Measurements from ENCODE around the gene EDARADD.
A peak's percentile ranks its signal among the peaks of the same experiment; 100 is the strongest.
"Not testable (repeated sequence)": the region's sequence is repeated elsewhere in the genome, so short reads cannot be mapped to it uniquely, and the experiment has no call there.

The EDARADD gene

DNA sequence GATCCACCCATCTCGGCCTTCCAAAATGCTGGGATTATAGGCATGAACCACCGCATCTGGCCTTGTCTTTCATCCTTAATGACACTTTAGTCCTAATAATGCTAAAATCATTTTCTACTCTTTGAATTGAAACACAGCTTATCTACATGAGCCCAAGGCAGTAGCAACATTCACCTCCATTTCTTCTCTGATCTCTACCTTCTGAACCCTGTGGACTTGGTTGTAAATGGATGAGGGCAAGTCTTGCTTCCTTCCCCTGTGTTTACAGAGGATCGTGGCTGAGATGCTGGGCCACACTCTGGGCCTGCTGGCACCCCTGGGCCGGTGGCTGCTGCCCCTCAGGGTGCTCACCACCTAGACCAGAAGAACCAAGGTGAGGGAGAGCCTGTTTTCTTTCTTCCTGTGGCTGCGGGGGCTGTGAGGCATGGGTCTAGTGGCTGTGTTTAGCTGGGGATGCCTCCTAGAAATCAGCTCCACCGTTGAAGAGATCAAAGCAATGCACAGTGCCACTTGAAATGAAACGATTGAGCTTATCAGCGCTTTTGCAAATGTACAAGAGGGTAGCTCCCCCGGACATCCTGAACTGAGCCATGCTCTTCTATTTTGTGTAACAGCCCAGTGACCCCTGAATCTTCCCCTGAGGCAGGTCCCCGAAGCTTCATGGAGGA, 97.5 kb downstream of the EDARADD start:
- no peak for DNase-seq

DNA sequence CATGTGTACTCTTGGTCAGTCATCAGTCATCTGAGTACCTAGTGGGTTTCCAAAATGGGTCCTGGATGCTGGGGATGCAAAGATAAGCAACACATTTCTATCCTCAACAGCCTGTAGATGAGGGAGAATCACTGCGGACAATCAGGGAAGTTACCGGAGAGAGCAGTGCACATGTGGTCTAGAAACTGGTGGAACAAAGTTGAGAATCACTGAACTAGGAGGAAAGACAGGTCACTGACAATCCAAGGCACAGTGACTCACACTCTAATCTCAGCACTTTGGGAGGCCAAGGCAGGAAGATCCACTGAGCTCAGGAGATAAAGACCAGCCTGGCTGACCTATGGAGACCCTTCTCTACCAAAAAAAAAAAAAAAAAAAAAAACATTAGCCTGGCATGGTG, 98.3 kb downstream of the EDARADD start:
- no peak for DNase-seq

DNA sequence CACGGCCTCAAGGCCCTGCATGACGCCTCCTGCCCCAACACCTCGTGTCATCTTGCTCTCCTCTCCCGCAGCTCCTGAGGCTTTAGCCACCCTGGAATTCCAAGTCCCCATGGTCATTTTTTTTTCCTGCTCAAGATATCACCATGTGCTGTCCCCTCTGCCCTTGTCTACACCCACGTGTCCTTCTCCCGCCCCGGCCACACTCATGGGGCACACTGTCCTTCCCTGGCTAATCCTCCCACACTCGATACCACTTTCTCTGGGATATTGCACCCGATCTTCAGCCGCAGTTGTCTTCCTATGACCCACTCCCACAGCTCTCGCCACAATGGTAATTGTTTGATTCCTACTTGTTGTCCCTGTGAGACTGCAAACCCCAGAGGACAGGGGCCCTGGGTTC, 100.0 kb downstream of the EDARADD start:
- no peak for DNase-seq

DNA sequence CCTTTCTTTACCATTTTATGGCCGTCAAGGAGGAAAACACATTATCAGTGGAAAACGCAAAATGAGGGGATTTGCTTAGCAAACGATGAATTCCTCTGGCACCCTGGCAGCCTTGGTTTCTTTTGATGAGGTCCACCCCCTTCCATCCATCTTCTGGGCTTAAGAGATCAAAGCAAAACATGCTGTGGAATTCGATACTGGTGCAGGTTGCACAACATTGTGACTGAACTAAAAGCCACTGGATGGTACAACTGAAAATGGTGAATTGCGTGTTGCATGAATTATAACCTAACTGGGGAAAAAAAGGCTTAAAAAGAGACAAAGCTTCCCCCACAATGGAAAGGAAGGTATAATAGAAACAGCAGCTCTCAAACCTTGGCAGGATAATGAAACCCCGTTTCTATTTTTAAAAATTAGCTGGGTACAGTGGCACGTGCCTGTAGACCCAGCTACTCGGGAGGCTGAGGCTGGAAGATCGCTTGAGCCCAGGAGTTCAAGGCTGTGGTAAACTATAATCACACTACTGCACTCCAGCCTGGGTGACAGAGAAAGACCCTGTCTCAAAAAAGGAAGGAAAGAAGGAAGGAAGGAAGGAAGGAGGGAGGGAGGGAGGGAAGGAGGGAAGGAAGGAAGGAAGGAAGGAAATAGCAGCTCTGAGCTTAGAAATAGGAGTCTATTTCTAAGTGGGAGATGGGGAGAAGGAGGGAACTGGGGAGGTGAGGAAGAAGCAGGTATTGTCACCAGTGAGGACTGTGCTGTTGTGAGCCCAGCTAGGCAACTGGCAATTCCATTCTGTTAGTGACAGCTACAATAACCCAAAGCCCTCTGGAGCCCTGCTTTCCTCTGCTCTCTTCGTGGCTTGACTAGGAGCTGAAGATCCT, 100.7 kb downstream of the EDARADD start:
- DNase-seq: no peak

DNA sequence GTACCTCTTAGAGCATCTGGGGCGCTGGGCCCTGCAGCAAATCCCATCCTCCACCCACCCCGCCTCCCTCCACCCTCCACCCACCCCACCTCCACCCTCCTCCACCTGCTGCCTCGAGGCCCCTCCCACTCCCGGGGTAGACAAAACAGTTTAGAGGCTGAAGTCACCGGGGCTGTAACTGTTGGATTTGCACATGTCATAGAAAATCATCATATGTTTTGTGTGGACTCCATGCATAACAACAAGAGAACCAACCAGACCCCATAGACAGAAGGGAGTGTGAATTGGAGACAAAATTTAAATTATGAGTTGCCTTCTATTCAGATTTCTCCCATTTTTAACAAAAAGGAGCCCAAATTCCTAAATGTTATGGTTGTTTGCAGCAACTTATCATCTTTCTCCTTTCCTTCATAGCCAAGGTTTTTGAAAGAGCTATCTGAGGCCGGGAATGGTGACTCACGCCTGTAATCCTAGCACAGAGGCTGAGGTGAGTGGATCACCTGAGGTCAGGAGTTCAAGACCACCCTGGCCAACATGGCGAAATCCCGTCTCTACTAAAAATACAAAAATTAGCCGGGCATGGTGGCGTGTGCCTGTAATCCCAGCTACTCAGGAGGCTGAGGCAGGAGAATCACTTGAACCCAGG, 101.5 kb downstream of the EDARADD start:
- no peak for DNase-seq

DNA sequence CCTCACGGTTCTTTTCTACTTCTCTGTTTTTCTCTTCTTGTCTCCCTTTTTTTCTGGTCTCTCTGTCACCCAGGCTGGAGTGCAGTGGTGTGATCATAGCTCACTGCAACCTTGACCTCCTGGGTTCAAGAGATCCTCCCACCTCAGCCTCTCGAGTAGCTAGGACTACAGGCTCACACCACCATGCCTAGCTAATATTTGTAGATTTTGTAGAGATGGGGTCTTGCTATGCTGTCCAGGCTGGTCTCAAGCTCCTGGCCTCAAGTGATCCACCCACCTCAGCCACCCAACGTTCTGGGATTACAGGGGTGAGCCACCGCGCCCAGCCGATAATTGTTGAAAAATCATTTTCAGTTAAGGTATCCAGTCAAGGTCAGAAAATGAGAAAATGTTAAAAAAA, 103.8 kb downstream of the EDARADD start:
- DNase-seq: no peak

DNA sequence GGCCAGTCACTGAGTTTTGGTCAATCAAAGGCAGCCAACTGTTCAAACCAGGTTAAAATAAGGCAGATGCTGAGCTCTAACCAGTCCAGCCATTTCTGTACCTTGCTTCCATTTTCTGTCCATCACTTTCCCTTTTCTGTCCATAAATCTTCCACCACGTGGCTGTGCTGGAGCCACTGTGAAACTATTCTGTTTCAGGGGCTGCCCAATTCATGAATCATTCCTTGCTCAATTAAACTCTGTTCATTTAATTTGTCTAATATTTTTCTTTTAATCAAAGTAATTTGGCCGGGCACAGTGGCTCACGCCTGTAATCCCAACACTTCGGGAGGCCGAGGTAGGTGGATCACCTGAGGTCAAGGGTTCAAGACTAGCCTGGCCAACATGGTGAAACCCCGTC, 107.0 kb downstream of the EDARADD start:
- DNase-seq: no peak

DNA sequence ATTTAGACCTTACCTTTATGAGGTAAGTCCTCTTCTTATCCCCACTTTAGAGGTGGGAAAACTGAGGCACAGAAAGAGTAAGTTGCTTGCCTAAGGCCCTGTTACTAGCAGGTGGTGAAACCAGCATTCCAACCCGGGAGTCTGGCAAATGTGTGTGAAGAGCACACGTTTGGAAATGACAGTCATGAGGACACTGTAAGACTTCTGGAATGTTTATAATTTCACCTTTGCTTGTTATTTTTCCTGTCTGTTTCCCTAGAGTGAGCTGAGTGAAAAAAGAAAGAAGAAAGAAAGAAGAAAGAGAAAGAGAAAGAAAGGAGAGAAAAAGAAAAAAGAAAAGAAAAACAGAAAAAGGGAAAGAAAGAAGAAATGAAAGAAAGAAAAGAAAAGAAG, 108.5 kb downstream of the EDARADD start:
- DNase-seq: peak in 1 of 2 experiments; percentile 3

DNA sequence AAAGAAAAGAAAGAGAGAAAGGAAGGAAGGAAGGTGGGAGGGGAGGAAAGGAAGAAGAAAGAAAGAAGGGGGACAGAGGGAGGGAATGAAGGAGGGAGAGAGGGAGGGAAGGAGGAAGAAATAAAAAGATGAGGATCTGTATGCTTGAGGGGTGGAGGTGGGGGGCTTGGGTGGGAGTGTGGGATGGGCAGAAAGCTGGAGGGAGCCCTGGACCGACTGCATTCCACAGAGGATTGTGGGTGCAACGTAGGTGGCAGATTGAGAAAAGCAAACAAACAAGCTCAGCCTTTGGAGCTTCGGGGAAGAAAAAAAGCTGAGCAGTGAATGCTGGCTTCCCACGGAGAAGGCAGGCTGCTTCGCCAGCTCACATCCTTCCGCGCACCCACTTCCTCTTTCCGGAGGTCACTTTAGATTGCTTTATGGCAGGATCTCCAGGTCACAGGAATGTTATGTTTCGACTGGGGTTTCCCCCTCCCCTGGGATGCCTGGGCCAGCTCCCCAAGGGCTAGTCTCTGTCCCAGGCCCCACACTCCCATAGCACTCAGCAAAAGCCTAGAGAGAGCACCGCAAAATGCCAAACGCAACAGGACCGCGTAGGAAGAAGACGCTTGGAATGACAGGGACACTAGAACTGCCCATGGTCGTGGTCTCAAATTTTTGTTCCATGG, 109.0 kb downstream of the EDARADD start:
- peak in 1 of 2 experiments; percentile 47 for DNase-seq

DNA sequence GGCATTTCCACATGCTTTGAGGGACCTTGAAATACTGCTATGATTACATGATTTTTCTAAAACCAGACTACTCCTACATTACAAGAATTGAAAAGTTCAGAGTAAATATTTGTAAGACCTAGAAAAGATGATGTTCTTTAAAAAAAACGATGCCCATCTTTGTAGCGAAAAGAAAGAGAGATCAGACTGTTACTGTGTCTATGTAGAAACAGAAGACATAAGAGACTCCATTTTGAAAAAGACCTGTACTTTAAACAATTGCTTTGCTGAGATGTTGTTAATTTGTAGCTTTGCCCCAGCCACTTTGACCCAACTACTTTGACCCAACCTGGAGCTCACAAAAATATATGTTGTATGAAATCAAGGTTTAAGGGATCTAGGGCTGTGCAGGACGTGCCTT, 110.3 kb downstream of the EDARADD start:
- not testable (repeated sequence) for DNase-seq

DNA sequence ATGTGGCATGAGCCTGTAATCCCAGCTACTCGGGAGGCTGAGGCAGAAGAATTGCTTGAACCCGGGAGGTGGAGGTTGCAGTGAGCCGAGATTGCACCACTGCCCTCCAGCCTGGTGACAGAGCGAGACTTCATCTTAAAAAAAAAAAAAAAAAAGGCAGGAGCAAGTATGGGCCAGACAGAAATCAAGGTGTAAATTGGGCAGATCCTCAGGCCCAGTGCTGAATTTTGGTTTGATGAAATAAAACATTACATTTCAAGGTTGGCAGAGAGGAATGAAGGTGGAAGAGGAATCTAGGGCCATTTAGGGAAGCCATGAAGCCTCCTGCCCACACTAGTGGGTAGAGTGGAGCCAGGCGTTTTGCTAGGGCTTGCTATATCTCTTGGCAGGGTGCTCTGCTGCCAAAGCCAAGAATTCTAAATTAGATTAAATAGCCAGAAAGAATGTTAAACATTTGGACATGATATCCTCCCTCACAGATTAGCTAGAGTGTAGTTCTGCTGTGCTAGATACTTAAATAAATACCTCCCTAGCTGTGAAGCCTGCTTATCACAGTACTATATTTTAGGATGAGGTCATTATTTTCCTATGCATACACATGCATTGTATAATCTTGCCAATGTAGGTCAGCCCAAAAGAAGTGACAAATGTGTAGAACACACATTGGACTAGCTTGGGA, 113.1 kb downstream of the EDARADD start:
- no peak for DNase-seq

DNA sequence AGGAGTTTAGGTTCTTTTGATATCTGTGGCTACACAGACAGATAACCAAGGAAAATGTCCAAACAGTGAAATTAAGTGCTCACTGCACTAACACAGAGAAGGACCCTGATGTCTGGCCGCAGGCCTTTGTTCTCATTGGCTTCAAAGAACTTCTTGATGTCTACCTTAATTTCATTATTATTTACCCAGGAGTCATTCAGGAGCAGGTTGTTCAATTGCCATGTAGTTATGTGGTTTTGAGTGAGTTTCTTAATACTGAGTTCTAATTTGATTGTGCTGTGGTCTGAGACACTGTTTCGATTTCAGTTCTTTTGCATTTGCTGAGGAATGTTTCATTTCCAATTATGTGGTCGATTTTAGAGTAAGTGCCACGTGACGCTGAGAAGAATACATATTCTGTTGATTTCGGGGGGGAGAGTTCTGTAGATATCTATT, 114.5 kb downstream of the EDARADD start:
- DNase-seq: no peak

DNA sequence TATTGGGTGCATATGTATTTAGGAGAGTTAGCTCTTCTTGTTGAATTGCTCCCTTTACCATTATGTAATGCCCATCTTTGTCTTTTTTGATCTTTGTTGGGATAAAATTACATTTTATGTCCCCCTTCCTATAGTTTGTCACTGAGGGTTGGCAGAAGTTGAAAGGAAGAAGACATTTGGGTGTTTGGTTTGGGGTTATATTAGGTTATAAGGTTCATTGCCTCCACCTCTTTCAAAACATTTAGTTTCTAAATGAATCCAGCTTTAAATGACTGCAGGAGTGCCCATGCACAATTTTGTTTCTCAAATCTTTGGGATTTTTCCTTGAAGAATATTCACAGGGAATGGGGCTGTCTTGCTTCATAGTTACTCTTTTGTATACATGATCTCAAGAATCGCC, 115.1 kb downstream of the EDARADD start:
- no peak for DNase-seq

DNA sequence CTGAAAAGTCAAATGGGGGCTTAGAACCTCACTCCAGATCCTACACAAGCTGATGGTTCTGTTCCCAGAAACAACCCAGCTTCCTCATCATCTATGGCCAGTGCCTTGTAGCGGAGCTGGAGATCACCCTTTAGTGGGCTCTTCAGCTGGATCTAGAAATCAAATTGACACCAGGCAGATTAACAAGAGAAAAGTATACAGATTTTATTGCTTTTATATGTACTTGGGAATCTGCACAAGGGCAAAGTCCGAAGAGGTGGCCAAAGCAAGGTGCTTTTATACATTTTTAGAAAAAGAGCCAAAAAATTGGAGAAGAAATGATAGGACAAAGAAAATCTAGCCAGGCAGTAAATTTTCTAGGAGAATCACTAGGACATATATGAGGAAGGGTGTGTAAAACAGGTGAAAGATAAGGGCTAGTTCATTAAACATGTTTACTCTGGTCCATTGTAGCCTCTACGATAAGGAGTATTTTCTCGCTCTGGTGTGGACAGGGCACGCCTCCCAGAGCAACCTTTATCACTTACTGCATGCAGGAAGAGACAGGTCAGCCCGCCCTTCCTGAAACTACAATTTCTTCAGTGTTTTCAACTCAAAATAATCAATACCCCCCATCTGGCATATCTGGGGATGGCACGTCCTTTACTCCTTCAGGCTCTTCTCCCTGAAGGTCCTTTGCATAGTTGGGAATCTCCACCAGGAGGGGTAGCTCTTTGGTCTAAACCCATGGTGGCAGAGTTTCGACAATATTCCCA, 115.7 kb downstream of the EDARADD start:
- no peak for DNase-seq

DNA sequence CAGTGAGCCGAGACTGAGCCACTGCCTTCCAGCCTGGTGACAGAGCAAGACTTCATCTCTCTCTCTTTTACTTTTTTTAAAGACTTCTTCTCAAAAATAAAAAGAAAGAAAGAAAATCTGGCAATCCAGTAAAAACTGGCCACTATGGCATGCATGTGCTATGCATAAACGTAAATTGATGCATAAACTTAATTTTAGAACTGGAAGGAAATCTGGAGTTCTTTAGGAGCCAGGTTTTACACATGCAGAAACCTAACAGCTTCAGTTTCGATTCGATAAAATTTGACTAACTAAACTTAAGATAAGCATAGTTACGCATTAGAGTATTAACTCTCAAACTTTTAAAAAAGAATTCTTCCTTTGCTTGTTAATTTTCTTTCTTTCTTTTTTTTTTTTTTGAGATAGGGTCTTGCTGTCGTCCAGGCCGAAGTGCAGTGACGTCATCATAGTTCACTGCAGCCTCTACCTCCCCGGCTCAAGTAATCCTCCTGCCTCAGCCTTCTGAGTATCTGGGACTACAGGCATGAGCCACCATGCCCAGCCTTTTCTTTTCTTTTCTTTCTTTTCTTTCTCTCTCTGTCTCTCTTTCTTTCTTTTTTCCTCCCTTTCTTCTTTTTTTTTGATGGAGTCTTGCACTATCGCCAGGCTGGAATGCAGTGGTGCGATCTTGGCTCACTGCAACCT, 117.8 kb downstream of the EDARADD start:
- DNase-seq: no peak

DNA sequence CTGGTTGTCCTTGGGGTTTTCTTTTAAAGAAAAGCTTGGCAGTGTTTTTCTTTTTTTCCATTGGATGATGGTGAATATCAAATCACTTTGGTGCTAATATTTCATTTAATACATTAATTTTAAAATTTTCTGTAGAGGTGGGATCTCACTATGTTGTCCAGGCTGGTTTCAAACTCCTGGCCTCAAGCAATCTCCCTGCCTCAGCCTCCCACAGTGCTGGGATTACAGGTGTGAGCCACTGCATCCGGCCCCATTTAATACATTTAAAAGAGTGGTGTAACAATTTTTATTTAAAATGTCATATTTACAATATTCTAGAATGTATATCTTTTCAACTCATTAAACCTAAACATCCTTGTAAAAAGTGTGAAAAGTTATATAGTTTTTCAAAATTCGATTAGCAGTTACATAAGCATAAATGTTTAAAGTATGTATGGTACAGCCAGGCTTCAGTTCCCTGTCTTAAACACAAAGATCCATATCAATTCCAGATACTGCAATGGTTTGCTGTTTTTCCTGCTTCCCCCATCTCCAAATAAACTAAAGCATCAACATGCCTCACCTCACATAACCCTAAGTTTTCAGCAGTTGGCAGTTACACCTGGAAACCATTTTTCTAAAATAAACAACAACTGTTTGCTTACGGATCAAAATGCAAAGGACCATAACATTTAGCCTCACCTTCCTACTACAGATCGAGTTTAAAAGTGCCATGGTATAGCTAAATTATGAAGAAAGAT, 120.8 kb downstream of the EDARADD start:
- no peak for DNase-seq

DNA sequence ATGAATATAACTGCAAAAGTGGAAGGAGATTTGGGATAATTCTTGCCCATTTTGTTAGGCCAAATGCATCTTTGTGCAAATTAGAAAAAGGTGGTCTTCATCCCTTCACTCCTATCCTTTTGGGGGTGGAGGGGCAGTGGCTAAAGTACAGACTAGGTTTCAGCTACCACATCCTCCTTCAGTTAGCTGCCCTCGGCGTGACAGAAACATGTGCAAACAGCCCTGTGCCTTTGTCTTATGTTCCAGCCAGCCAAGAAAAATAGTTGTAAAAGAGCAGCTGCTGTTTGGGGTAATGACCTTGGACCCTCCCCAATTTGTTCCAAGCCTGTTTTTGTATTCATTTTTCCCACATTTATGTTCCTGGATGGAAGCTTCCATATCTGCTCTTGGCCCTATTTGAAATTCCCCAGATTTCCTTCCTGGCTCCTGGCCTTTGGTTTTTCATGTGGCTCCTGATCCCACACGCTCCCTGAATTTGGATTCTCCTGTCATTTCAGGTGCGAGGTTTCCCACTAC, 121.4 kb downstream of the EDARADD start:
- DNase-seq: no peak

DNA sequence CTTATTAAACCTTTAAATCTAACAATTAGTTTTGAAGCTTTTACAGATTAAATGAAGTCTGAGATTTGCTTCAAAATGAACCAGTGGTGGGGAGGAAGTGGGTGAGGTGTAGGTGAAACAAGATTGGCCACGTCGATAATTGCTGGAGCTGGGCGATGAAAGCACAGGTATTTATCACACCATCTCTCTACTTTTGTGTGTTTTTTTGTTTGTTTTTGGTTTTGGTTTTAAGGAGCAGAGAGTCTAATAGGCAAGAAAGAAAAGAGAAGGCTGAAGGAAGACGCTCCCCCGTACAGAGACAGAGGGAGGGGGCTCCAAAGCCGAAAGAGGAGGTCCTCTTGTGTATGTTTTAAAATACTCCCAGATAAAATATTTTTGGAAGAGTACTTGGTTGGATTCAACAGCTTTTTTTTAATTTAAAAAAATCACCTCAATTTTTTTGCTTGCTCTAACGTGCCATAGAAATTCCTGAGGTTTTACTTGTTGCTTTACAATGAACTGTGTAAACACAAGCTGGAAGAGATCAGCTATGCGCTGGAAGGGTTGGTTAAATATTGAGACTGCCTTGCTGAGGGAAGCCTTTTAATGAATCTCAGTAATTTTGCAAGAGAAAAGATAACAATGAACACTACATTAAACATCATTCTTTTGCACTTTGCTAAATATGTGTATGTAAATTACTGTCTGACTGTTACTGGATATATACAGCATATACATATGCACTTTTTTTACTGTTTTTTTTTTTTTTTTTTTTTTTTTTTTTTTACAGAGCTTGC, 123.0 kb downstream of the EDARADD start:
- no peak for DNase-seq

DNA sequence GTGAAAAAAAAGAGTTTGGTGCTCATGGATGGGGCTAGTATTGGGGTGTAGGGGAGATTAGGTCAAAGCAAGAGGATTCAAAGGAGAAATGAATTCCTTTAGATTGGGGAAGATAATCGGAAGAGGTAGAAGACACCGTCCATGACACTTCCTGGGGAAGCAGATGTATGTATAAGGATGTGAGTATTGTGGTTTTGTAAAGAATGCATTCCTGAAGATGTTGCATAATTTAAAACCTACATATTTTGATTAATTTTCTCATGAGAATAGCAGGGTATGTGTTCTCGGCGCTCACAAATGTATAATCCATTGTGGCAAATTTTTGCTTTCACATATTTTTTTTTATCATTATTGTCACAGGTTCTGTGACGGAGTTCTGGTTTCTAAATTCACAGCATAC, 124.2 kb downstream of the EDARADD start:
- no peak for DNase-seq

All from SW 1271 (cell line).